Measurements from ENCODE around the gene ESD.

ESD gene

GRCh38 chr13:46804391-46804815 lies 7.4 kb upstream of the ESD start:
- no peak for DNase-seq (ENCODE audit: extremely low read depth, low read depth)
- TF ChIP-seq, protein P1, sequence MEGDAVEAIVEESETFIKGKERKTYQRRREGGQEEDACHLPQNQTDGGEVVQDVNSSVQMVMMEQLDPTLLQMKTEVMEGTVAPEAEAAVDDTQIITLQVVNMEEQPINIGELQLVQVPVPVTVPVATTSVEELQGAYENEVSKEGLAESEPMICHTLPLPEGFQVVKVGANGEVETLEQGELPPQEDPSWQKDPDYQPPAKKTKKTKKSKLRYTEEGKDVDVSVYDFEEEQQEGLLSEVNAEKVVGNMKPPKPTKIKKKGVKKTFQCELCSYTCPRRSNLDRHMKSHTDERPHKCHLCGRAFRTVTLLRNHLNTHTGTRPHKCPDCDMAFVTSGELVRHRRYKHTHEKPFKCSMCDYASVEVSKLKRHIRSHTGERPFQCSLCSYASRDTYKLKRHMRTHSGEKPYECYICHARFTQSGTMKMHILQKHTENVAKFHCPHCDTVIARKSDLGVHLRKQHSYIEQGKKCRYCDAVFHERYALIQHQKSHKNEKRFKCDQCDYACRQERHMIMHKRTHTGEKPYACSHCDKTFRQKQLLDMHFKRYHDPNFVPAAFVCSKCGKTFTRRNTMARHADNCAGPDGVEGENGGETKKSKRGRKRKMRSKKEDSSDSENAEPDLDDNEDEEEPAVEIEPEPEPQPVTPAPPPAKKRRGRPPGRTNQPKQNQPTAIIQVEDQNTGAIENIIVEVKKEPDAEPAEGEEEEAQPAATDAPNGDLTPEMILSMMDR (IDR thresholded peaks at IDR 0.05; ENCODE audit: low read depth, low read length): no peak

GRCh38 chr13:46803586-46803985 lies 6.6 kb upstream of the ESD start:
- DNase-seq (ENCODE audit: extremely low read depth, low read depth): no peak

GRCh38 chr13:46801858-46802257 lies 4.9 kb upstream of the ESD start:
- no peak for DNase-seq (ENCODE audit: extremely low read depth, low read depth)
- TF ChIP-seq, protein P1 (IDR thresholded peaks at IDR 0.05; ENCODE audit: low read depth, low read length): no peak

More at GRCh38 chr13:46803586-46803985, 6.6 kb upstream of the ESD start:
- TF ChIP-seq, protein P1 (IDR thresholded peaks at IDR 0.05; ENCODE audit: low read depth, low read length): no peak

- no peak for DNase-seq (ENCODE audit: extremely low read depth, low read depth)
- TF ChIP-seq, protein P1 (IDR thresholded peaks at IDR 0.05; ENCODE audit: low read depth, low read length): no peak
These were observed 2.2 kb upstream of the ESD start for GRCh38 chr13:46799139-46799538.

GRCh38 chr13:46797501-46798237 lies 708 bp upstream of the ESD start:
- DNase-seq (ENCODE audit: extremely low read depth, low read depth): no peak
- TF ChIP-seq, protein P1 (IDR thresholded peaks at IDR 0.05; ENCODE audit: low read depth, low read length): no peak

DNA sequence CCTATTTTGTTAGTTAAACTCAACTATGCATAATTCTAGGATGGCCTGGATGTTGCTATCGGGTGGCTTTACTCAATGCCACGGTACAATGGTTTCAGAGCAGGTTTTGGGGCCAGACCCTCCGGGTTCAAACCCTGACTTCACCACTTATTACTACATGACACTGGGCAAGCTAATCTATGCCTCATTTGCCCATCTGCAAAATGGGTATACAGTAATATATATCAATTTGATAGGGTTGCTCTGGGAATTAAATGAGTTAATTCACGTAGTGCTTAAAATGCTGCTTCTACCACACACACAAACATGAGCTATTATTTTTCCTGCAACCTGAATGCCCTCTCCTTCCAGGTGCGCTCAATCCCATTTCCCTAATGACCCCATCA lies 839 bp downstream of the ESD start:
- DNase-seq (ENCODE audit: extremely low read depth, low read depth): no peak
- TF ChIP-seq, protein P1 (IDR thresholded peaks at IDR 0.05; ENCODE audit: low read depth, low read length): no peak

DNA sequence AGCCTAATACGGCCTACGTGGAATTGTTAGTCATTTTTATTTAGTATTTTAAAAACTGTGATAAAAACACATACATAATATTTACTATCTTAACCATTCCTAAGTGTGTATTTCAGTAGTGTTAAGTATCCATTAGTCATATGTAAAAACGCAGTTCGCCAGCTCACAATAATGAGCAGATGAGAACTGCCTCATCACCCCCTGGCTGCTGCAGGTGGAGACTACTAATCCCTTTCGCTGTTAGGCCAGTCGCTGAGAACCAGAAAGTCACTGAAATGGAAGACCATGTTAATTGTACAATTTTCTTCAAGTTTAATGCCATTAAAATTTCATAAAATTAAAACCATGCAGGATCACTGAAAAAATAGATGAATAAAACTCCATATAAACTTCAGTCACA lies 1.6 kb downstream of the ESD start:
- TF ChIP-seq, protein P1 (IDR thresholded peaks at IDR 0.05; ENCODE audit: low read depth, low read length): no peak
- DNase-seq (ENCODE audit: extremely low read depth, low read depth): no peak
